ENCODE data around the gene CYSTM1.

The CYSTM1 gene

DNA sequence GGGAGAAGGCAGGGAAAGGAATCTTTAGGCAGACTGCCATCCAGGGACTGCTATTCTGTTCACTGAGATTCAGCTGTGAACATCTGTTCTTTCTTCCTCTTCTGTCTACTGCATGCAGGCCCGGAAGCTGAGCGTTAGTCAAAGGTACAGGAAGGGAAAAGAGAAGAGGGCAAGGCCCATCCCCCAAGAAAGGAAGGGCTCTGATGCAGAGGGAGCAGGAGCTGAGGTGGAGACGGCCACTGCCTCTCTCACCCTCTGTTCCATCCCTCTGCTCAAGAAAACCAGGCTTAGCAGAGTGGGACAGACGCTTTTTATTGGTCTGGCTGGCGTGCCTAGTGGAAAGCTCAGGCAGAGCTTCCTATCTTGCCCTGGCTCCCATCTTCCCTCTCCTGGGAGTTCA lies 70.4 kb downstream of the CYSTM1 start:
- H3K4me3 ChIP-seq (ENCODE audit: low read depth, low read length): no peak overlapping the region
- no peak for DNase-seq (ENCODE audit: low read depth, low spot score)
- ChIA-PET POLR2A (interaction anchor here (1.2 to 4.0 kb wide), 4 partner anchors 72 to 107 kb away, joined by 4 to 64 read pairs (median 6); partner anchors contain the start of gene HBEGF), CTCF (interaction anchor here (0.8 to 34.6 kb wide), 21 partner anchors 9 to 180 kb away, joined by 3 to 1796 read pairs (median 8); partner anchors contain the start of genes HBEGF and SLC4A9)
- TF ChIP-seq, protein P1, sequence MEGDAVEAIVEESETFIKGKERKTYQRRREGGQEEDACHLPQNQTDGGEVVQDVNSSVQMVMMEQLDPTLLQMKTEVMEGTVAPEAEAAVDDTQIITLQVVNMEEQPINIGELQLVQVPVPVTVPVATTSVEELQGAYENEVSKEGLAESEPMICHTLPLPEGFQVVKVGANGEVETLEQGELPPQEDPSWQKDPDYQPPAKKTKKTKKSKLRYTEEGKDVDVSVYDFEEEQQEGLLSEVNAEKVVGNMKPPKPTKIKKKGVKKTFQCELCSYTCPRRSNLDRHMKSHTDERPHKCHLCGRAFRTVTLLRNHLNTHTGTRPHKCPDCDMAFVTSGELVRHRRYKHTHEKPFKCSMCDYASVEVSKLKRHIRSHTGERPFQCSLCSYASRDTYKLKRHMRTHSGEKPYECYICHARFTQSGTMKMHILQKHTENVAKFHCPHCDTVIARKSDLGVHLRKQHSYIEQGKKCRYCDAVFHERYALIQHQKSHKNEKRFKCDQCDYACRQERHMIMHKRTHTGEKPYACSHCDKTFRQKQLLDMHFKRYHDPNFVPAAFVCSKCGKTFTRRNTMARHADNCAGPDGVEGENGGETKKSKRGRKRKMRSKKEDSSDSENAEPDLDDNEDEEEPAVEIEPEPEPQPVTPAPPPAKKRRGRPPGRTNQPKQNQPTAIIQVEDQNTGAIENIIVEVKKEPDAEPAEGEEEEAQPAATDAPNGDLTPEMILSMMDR (IDR thresholded peaks at IDR 0.05; ENCODE audit: insufficient read depth, low read length, missing control alignments): no peak

DNA sequence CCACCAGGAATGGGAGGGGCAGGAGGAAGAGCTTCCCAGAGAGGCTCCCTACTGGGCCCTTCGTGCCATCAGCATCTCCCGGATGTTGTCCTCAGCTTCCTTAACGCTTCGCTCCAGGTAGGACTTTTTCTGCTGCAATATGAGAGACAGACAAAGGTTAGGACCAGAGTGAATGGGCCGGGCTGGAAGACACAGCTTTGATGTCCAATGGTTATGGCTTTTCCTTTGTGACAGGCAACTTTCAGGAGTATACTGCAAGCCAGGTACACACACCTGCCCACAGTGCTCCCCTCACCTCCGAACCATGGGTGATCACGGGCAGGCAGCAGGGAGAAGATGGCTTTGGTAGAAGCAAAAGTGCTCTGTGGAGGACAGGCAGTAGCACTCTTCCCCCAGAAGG lies 70.9 kb downstream of the CYSTM1 start:
- POLR2A ChIA-PET: interaction anchor here (1.2 to 4.0 kb wide), 2 partner anchors 100 to 106 kb away, joined by 4 to 64 read pairs; partner anchors contain the start of gene HBEGF

DNA sequence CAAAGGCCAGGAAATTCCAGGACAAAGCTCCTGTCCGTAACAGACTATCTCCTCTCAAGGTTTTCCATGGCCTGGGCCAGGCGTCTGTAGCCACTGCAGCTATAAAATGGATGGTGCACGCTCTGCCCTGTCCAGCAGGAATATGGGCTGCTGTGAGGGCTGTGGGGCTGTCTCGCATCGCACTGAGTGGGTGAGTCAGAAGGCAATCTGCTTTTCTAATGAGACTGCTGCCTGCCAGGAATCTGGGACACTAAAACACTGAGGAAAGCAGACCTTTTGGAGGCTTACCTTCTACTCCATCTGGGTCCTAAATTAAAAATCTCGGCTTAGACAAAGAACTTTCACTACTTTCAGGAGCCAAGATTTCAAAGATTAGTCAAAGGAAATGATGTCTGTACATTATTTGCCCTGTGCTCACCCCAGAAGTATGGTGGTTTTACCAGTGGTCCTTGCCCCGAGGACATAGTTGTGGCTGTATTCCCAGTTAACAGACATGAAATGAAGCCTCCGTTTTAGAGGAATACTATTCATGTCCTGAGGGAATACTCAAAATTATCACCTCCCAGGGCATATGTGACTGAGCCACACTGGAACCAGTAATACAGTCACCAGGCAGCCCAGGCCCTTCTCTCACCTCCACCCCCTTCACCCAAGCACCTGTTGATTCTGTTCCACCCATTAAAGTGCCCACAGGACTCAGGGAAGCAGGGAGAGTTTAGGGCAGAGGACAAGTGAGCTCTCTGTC lies 71.6 kb downstream of the CYSTM1 start:
- CTCF ChIA-PET: interaction anchor here (0.6 to 34.6 kb wide), 15 partner anchors 9 to 131 kb away, joined by 3 to 1796 read pairs (median 6); partner anchors contain the start of genes HBEGF and SLC4A9

More for the DNA sequence above, 70.9 kb downstream of the CYSTM1 start:
- TF ChIP-seq, protein P1 (IDR thresholded peaks at IDR 0.05; ENCODE audit: insufficient read depth, low read length, missing control alignments): no peak
- DNase-seq (ENCODE audit: low read depth, low spot score): no peak
- CTCF ChIA-PET: interaction anchor here (1.0 to 34.6 kb wide), 14 partner anchors 10 to 132 kb away, joined by 3 to 1796 read pairs (median 8); partner anchors contain the start of genes HBEGF and SLC4A9
- peak overlapping the region; percentile 4 for H3K4me3 ChIP-seq (ENCODE audit: low read depth, low read length)

DNA sequence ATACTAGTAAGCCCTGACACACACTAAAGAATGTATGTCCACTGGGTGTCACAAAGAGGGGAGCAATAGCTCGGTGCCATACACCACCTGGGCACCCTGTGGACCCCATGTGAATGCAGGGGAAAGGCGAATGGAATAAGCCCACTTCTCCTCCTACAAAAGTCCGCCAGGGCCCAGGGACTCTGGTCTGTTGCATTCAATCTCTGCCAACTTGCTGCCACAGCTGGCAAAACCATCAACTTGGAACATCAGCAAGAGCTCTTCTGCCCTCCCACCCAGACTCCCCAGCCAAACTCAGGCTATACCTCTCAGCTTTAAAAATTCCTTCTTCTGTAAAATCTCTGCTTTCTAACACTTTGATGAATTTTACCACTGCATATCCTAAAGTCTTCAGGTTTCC lies 73.4 kb downstream of the CYSTM1 start:
- ChIA-PET POLR2A (interaction anchor here (1.2 kb wide), 1 partner anchor 98 kb away, joined by 3 read pairs; the partner anchor contains the start of gene HBEGF), CTCF (interaction anchor here (1.1 to 34.6 kb wide), 7 partner anchors 8 to 124 kb away, joined by 3 to 1796 read pairs (median 8); partner anchors contain the start of genes HBEGF and SLC4A9)
- DNase-seq (ENCODE audit: low read depth, low spot score): no peak
- TF ChIP-seq, protein P1 (IDR thresholded peaks at IDR 0.05; ENCODE audit: insufficient read depth, low read length, missing control alignments): no peak
- no peak overlapping the region for H3K4me3 ChIP-seq (ENCODE audit: low read depth, low read length)

More for the DNA sequence above, 71.6 kb downstream of the CYSTM1 start:
- peak; percentile 36 for DNase-seq (ENCODE audit: low read depth, low spot score)
- H3K4me3 ChIP-seq (ENCODE audit: low read depth, low read length): peak overlapping the region; percentile 4; the same call in 1 of the 2 replicates
- TF ChIP-seq, protein P1 (IDR thresholded peaks at IDR 0.05; ENCODE audit: insufficient read depth, low read length, missing control alignments): no peak
- POLR2A ChIA-PET: interaction anchor here (0.9 to 4.0 kb wide), 3 partner anchors 12 to 106 kb away, joined by 3 to 64 read pairs (median 4); partner anchors contain the start of gene HBEGF

DNA sequence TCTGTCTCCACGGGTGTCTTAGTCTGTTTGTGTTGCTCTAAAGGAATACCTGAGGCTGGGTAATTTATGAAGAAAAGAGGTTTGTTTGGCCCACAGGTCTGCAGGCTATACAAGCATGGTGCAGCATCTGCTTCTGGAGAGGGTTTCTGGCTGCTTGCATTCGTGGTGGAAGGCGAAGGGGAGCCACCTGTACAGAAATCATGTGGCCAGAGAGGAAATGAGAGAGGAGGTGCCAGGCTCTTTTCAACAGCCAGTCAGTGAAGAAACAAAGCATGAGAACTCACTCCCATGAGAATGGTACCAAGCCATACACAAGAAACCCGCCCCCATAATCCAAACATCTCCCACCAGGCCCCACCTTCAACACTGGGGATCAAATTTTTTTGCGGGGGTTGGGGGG lies 74.5 kb downstream of the CYSTM1 start:
- ChIA-PET CTCF (interaction anchor here (1.9 to 34.6 kb wide), 5 partner anchors 10 to 115 kb away, joined by 5 to 1796 read pairs (median 9); partner anchors contain the start of genes HBEGF and SLC4A9), POLR2A (interaction anchor here (1.2 kb wide), 1 partner anchor 97 kb away, joined by 3 read pairs; the partner anchor contains the start of gene HBEGF)
- TF ChIP-seq, protein P1 (IDR thresholded peaks at IDR 0.05; ENCODE audit: insufficient read depth, low read length, missing control alignments): no peak
- H3K4me3 ChIP-seq (ENCODE audit: low read depth, low read length): no peak overlapping the region
- no peak for DNase-seq (ENCODE audit: low read depth, low spot score)
